Embryonic facial prominence (tissue), 1 donor: Measurements from ENCODE around the gene HOXC6.

Source experiments
- DNase-seq: peaks from one replicate; pipeline ENCODE4 v3.0.0-alpha.2; 2016; ENCODE audit errors: extremely low spot score

The HOXC6 gene

DNA sequence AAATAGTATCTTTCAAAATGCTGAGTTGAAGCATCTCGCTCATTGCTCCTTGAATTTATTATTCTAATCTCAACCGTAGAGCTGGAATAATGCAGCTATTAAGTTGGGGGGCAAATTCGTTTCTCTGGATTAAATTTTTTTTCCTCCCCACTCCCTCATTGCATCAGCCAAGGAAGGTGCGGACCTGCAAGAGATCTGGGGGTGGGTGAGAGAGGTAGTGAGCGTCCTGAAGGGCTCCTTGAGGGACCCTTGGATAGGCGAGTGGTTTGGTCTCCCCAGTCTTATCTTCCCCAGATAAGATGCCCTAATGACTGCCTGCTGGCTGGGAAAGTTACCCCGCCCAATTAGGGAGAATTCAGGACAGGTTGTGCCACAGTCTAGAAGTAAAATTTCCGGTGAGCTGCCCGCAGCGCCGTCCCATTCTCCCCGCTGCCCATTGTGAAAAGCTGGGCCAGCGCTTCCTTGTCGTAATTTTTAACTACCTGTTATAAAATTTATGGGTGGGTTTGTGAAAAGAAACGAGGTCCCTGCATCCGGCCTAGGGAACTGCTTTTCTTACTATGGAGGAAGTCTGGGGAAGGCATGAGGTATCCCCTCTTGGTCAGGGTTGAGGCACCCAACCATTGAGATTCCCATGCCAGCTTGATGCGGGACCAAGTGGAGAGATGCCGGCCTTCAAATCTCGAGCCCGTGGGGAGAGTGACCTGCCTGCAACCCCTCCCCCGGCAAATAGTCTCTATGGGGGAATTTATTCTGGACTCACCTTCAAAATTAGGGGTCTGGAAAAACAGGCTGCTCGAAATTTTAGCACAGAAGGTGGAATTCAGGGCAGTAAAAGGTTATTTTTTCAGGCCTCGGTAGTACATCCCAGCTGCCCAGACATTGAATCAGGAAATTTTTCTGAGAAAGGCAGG lies 13.0 kb upstream of the HOXC6 start:
- no peak for DNase-seq

DNA sequence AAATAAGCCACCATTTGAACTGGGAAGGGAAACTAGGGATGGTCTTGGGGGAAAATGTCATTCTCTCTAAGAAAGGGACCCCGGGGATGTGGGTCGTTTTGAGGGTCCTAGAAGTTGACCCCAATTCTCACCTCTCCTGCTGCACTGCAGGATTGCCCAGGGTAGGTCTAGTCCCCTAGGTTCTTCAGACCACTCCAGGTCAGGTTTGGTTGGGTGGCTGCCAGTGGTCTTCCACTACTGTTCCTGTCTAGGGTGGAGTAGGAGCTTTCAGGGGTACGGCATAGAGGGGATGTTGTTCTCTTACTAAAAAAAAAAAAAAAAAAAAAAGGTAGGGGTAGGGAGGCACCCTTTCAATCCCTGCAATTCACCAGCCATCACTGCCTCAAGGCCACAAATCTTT lies 12.2 kb upstream of the HOXC6 start:
- no peak for DNase-seq

DNA sequence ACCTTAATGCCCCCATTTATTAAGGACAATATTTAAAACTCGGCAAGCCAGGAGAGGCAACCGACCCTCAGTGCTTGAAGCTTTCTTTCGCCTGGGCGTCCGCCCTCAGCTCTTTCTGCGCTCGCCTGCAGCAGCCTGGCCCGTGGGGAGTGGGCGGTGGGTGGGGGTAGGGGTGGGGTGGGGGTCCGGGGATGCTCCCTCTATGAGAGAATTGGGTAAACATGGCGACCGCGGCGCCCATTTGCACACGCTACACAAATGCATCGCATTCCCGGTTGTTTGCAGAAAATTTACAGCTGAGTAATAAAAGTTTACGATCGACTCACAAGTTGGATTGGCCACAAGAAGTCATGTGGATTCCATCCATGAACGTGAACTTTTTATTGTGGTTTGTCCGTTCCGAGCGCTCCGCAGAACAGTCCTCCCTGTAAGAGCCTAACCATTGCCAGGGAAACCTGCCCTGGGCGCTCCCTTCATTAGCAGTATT lies 11.7 kb upstream of the HOXC6 start:
- no peak for DNase-seq

DNA sequence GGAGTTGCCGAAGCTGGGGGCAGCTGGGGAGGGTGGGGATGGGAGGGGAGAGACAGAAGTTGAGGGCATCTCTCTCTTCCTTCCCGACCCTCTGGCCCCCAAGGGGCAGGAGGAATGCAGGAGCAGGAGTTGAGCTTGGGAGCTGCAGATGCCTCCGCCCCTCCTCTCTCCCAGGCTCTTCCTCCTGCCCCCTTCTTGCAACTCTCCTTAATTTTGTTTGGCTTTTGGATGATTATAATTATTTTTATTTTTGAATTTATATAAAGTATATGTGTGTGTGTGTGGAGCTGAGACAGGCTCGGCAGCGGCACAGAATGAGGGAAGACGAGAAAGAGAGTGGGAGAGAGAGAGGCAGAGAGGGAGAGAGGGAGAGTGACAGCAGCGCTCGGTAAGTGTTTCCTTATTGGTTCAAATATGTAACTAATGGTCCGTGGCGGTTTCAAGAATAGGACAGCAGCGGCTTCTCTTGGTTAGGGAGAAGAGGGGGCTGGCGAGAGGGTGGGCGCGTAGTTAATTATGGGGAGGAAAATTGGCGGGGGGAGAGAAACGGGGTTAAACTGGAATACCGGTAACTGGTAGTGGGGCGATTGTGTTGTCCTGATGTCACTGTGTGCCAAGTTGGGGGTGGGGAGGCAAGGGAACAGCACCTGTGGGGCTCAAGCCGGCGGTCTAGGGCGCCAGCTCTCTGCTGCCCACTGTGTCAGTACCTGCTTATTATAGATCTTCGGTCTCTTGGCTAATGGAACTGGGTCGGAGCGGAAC lies 11.0 kb upstream of the HOXC6 start:
- no peak for DNase-seq

DNA sequence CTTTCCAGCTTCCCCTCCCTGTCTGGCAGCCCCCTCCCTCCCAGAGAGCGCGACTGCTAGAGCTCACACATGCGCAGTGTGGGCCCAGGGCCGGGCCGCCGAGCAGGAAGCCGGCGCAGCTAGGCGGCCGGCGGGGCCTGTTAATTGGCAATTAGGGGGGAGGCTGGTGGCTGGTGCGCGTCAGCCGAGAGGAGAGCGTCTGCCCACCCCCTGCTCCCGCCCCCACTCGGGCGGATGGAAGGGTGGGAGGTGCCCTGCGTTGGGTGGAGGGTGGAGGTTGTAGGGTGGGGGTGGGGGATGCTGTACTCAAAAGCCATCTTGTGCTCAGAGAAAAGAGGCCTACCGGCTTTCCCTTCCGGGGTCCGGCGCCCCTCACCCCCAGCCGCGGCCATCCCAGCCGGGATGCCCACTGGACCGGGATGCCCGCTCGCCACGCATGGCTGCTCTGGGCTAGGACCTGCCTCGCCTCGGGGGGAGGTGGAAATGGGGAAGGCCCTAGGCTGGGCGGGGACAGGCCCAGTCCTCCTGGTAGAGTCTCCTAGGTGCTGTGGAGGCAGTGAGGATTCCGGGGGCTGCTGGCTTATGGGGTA lies 10.3 kb upstream of the HOXC6 start:
- DNase-seq, result no peak

DNA sequence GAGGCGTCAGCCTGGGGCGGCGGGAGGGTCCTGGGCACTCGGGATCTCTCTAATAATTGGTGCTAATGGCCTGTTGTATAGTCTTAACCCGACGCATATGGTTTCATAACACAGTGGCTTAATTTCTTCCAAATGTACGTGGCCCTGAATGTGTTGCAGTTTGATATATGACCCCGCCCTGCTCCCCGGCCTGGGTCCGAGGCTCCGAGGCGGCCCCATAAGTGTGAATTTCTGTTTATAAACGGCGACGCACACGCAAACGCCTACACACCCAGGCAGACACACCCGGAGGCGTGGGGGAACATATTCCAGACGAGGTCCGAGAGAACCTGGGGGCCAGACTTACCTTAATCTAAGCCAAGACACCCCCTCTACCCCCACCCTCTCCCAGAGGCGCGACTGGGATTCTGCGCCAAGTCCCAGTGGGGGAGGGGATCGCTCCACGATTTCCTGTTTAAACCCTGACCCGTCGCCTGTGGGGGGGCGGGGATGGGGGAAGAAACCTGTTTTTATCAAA lies 9.7 kb upstream of the HOXC6 start:
- no peak for DNase-seq

DNA sequence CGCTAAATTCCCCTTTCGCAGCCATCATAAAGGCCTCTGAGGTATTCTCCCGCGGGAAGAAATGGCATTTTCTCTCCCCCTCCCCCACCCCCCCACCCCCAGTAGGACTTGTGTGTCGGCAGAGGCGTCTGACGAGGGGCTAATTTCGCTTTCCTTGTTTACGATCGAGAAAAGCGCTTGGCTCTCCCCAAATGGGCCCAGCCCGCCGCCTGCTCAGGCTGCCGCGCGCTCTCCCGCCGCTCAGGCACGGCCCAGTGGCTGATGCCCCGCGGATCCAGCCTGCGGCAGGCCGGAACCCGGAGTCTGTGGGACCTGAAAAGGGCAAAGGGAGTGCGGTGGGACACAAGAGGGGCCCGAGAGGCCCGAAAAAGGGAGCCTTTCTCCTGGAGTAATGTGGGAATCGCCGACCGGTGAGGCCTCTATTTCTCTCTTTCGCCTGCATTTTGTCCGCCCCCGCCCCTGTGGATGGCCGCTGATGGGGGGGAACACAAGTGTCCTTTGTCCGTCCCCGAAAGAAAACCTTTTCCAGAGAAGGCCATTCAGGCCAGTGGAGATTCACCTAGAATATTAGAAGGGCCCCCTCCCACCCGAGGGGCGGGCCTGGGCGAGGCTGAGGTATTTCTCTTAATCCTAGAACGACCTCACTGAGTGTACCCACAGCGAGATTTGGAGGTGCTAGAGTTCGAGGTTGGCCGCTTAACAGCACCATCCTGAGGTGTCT lies 9.0 kb upstream of the HOXC6 start:
- no peak for DNase-seq

DNA sequence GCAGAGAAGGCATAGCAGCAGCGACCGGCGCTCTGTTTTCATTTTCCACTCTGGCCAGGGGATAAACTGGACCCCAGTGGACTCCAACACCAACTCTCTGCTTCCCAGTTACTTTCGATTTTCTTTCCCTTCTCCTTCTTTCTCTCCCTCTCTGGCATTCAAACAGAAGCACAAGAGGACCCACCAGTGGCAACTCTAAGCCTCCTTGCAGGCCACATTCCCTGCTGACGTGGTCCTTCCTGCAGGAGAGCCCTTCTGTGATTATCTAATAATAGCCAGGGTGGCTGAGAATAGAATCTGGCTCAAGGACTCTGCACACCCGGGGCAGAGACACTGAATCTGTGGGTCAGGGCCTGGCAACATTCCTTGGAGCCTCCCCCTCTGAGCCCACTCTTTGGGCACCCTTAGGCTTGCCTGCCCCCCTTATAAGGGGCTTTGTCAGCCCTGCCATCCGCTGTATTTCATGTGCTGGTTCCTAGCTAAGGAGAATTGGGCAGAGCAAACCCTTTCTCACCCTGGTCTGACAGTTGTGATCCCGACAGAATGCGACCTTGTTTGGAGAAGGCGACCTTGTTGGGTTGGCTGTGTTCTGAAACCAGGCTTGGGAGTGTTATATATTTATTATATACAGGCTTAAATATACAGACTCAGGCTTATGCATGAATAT lies 8.2 kb upstream of the HOXC6 start:
- no peak for DNase-seq

DNA sequence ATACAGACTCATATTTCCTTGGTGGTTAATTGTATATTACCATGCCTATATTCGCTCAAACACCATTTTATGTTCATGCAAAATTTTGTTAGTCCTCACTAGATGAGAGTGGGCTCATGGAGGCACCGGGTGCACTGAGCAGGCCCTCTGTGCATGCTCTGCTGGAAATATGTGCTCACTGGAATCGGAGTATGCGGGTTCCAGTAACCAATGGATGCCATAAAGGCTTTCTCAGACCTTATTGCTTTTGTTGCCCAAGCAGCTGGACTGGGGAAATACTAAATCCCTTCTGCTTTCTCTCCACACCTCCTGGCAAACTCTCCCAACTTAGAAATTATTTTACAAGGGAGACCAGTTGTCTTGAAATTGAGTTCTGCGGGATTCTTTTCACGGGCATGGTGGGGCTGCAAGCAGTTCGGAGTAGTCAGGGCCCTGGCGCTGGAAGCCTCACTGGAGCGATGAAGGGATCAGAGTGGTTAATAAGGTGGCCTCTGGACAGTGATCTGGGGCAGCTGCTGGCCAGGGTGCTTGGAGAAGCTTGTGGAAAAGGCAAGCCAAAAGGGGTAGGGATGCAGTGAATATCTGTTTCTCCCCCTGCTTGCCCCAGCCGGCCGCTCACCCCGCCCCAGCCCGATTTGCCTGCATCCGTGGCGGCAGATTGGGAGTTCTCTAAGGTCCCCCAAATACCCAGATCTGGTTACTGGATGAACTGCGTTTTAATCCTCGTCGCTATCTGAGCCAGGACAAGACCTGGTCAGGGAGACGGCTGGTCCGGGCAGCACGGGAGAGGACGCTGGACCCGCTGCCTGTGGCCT lies 7.4 kb upstream of the HOXC6 start:
- no peak for DNase-seq

DNA sequence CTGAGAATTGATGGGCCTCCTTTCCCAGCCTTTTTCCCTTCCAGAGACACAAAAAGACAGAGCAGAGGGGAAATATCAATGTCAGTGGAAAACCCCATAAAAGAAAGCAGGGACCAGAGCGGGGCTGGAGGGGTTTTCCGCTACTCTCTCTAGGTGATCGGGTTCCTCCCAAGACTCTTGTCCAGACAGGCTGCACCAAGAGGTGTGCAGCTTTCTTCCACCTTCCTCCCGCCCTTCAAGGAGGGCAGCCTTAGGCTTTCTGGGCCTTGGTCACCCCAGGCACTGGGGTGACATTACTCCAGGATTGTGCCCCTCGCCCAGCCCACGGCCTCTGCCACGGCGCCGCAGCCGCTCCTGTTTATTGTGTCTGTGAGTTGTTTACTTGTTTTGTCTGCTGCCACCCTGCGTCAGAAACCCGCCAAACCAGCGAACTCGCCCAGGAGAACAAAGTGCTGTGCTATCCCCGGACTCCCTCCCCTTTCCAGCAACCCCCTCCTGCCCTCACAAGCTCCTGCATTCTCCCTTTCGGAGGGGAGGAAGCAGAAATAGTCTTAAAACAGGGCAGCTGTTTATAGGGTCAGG lies 6.7 kb upstream of the HOXC6 start:
- no peak for DNase-seq

DNA sequence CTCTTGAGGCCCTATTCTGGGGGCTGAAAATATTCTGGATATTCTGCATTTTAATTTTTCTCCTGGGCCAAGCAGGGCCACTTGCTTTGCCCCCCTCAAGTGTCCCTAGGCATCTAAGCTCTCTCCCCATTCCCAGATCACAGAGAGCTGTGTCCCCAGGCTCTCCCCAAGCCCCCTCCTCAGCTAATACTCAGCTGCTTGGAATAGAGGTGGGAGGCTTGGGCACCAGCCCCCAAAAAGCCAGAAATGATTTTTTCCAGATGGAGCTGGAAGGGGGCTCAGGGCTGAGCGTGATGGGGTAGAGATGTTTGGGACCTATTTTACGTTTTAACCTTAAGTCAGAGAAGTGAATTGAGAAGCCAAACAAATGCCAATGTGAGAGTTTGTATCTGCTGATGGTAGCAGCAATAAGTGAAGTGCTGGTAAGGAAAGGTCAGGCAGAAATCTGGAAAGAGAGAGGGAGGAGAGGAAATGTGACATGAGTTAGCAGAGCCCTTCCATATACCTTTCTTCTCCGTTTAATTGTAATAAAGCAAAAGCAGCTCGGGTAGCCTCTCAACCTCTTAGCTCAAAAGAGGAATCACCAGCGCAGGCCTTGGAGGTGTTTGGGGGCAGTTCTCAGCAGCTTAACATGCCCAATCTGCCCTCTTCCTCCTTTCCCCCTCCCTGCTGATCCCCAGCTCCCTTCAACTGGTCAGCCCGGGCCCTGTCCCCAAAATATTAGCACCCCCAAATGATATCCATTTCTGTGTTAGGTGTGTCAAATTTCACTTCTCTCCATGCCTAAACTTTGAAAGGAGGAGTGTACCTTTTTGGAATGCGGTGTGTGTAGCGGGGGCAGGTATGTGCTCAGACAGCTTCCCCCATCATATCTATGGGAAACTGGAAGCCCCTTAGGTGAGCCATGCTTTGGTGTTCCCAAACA lies 5.0 kb upstream of the HOXC6 start:
- DNase-seq, result no peak

DNA sequence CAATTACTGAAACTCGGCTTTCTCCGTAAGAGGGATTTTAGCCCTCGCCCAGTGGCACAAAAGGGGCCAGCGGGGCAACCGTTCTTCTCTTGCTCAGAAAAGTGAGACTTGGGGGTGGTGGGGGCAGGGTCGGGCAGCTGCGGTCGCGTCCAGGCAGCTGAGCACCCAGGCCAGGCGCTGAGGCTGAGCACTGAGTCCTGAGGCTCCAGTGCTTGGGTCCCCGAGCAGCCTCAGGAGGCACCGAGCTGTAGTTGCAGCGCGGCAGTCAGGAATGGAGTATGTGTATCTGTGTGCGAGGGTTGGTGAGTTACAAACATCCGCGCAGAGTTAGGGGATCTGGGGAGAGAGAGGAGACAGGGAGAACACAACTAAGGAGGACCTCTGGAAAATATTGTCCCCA lies 4.1 kb upstream of the HOXC6 start:
- DNase-seq, result no peak

DNA sequence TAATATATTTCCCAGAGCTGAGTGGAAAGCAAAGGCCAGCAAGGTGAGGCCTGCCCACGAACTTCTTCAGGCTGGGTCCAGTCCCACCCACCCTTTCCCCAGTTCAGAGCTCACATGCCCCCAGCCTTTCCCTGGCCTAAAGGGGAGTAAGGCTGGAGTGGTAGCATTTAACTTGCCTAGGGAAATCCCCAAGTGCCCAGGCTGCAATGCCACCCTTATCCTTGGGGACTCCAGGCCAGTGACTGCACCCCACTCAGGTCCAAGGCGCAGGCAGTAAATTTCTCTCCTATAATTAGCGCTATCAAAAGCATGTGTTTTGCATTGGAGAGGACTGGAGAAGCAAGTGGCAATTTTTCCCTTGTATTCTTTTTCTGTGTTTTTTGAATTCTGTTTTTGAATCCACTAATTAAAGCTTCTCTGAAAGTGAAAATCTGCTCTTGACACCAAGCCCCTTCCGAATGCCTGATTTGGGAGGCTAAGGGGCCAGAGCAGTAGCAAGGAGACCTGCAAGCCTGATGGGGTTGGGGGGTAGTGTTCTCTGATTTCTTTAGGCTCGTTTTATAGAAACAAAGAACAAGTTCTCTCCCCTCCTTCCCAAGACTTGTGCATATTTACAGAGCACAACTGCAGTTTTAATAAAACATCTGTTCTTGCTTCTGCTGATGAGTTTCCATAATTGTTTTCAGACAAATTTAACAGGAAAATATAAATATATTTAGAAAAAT lies 3.5 kb upstream of the HOXC6 start:
- DNase-seq, result no peak

DNA sequence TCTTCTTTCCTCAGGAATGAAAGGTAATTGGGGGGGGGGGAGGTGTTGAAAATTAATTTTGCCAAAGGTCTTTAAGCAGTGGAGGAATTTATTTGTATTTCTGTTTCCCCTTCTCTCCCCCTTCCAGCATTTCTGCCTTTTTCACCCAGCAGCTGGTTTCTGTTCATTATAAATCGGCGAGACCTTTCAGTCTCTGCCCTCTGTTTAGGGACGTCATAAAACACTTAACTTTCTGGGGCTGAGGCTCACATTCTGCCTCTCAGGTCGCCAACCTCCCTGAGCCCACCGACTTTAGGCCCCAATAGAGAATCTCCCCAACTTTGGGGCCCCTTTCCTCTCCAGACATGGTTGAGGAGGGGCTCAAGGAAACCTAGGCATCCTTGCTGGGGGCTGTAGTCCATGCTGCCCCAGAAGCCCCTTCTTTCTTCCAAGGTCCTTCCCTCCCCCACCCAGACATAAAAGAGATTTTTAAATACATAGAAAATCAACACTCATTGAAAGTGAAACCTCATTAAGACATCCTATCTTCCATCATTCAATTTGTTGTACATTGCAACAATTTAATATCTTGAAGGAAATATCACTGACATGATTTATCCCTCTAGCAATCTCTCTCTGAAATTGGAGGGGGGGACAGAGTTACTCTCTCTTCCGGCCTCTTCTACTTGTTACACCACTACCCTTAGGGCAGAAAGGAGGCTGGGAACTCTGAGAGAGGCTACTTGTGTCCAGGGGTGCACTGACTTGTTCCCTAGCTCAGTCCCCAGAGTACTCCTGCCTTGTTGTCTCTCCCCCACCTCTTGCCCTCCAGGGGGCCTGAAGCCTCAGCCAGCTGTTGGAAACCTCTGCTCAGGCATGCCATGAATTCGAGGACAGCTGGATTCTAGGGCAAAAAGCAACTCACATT lies 2.5 kb upstream of the HOXC6 start:
- no peak for DNase-seq

DNA sequence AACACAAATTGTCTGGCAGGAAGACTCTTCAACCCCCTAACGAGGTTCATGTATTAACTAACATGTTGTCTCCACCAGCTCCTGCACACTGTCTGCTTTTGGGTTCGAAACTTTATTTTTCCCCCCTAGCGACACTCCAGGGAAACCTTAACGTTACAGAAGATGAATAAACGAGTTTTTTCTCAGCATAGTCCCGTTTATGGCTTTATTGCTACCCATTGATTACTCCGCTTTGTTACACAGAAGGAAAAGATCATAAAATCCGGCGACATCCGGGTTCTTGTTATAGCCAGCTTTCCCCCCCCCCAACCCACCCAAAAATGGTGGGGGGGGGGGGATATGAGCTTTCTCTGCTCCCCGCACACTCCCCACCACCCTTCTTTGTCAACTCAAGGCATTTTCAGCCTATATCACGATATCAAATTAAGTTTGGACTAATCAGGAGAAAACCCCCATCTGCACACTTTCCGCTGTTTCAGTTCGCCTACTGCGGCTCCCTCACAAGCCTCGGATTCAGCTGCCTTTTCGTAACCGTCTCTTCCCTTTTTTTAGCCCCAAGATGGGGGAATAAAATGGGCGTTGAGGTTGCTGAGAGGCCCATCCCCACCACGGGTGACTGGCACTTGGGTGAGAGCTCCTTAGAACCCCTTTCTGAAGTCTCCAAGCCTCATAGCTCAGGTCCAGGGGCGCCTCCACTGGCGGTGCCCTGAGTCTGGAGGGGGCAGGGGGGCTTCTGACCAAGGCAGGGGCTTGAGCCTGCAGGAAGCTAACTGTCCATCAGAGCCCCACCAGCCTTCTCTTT lies 1.4 kb upstream of the HOXC6 start:
- no peak for DNase-seq

DNA sequence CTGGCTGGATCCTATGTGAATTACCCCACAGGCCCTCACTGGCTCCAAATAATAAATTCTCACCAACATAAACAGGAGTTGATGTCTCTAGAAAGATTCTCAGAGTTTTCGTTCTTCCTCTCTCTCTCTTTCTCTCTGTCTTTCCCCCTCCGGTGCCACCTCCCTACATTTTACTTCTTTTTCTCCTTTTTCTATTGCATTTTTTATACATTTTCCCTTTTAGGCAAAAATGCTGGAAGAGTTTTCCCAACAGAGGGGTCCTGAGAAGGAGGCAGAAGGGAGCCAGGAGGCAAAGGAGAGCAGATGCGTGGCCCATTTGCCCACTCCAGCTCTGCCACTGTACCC lies 826 bp upstream of the HOXC6 start:
- DNase-seq, result no peak
